WTC11 (cell line): ENCODE measurements around the gene NFIX. TPM values are rescaled to one million over a fixed set of nuclear protein-coding genes. Genes with fewer than 3 reads are reported as not detected.

Experiments used
- ATAC-seq: fragments of 200-7000 bp; cut with Tn5 transposase; 2 replicates; pipeline ENCODE4 v1.10.0; 2021; ENCODE audit warnings: mild to moderate bottlenecking, moderate library complexity
- CTCF ChIA-PET: fragments of 300-600 bp; sonication (Branson Sonifier 250); formaldehyde crosslinking; loops from one replicate; lab custom pipeline; 2021; ENCODE audit warnings: antibody characterized with exemption; lab: Charles Lee
- POLR2A ChIA-PET: fragments of 350-600 bp; sonication (Branson Sonifier 250); formaldehyde crosslinking; loops from one replicate; lab custom pipeline; 2021; ENCODE audit warnings: antibody characterized with exemption; lab: Charles Lee
- DNase-seq: peaks from one replicate; pipeline ENCODE4 v3.0.0; 2021; ENCODE audit warnings: low spot score
- H3K27ac Mint-ChIP-seq: 2 replicates; pipeline ENCODE4 v1.8.0; 2021; ENCODE audit warnings: mixed read lengths
- H3K27me3 Mint-ChIP-seq: 2 replicates; pipeline ENCODE4 v1.8.0; 2021; ENCODE audit warnings: low read depth, mild to moderate bottlenecking, moderate library complexity, mixed read lengths
- H3K36me3 Mint-ChIP-seq: 2 replicates; pipeline ENCODE4 v1.8.0; 2021; ENCODE audit warnings: mixed read lengths
- H3K4me1 Mint-ChIP-seq: 2 replicates; pipeline ENCODE4 v1.8.0; 2022; ENCODE audit warnings: mixed read lengths
- H3K4me3 Mint-ChIP-seq: 2 replicates; pipeline ENCODE4 v1.8.0; 2021; ENCODE audit warnings: mild to moderate bottlenecking, moderate library complexity, mixed read lengths
- H3K9me3 Mint-ChIP-seq: 2 replicates; pipeline ENCODE4 v1.8.0; 2021; ENCODE audit warnings: mixed read lengths
- ATF6 ChIP-seq: sonication (generic); formaldehyde crosslinking; IDR thresholded peaks from 2 replicates; pipeline ENCODE4 v1.8.1; 2023; ENCODE audit warnings: mild to moderate bottlenecking, missing genetic modification reagents
- CBFB ChIP-seq: sonication (generic); formaldehyde crosslinking; IDR thresholded peaks from 2 replicates; pipeline ENCODE4 v1.8.1; 2022; ENCODE audit warnings: mild to moderate bottlenecking, low read depth, missing genetic modification reagents
- CREM ChIP-seq: sonication (generic); formaldehyde crosslinking; IDR thresholded peaks from 2 replicates; pipeline ENCODE4 v1.8.1; 2022; ENCODE audit warnings: mild to moderate bottlenecking, missing genetic modification reagents, moderate library complexity
- EMX1 ChIP-seq: fragments of 250-450 bp; sonication (Bioruptor Pico); IDR thresholded peaks from 2 replicates; pipeline ENCODE4 v1.8.0; 2021; ENCODE audit warnings: mild to moderate bottlenecking
- ETV6 ChIP-seq: sonication (generic); formaldehyde crosslinking; IDR thresholded peaks from 2 replicates; pipeline ENCODE4 v1.8.1; 2022; ENCODE audit warnings: mild to moderate bottlenecking, missing genetic modification reagents
- FOXK1 ChIP-seq: sonication (generic); formaldehyde crosslinking; IDR thresholded peaks from 2 replicates; pipeline ENCODE4 v1.8.0; 2022; ENCODE audit warnings: mild to moderate bottlenecking, moderate library complexity, missing genetic modification reagents
- FOXP1 ChIP-seq: sonication (generic); formaldehyde crosslinking; IDR thresholded peaks from 2 replicates; pipeline ENCODE4 v1.8.0; 2022; ENCODE audit warnings: missing genetic modification reagents, mild to moderate bottlenecking, moderate library complexity, borderline replicate concordance
- MLX ChIP-seq: sonication (generic); formaldehyde crosslinking; IDR thresholded peaks from 2 replicates; pipeline ENCODE4 v1.8.1; 2023; ENCODE audit warnings: mild to moderate bottlenecking, missing genetic modification reagents, moderate library complexity
- NFE2L1 ChIP-seq: sonication (generic); formaldehyde crosslinking; IDR thresholded peaks from 2 replicates; pipeline ENCODE4 v1.8.1; 2023; ENCODE audit warnings: missing genetic modification reagents
- NR2C2 ChIP-seq: sonication (generic); formaldehyde crosslinking; IDR thresholded peaks from 2 replicates; pipeline ENCODE4 v1.8.0; 2022; ENCODE audit warnings: mild to moderate bottlenecking, missing genetic modification reagents
- OVOL2 ChIP-seq: fragments of 250-450 bp; sonication (Bioruptor Pico); IDR thresholded peaks from 2 replicates; pipeline ENCODE4 v1.9.0; 2021; ENCODE audit warnings: mild to moderate bottlenecking, borderline replicate concordance
- PRRX2 ChIP-seq: fragments of 250-450 bp; sonication (Bioruptor Pico); IDR thresholded peaks from 2 replicates; pipeline ENCODE4 v1.8.0; 2021; ENCODE audit warnings: mild to moderate bottlenecking
- SP1 ChIP-seq: sonication (generic); formaldehyde crosslinking; conservative IDR thresholded peaks from 2 replicates; pipeline ENCODE4 v1.8.1; 2022; ENCODE audit warnings: missing genetic modification reagents
- TEAD1 ChIP-seq: sonication (generic); formaldehyde crosslinking; IDR thresholded peaks from 2 replicates; pipeline ENCODE4 v1.8.0; 2022; ENCODE audit warnings: mild to moderate bottlenecking, missing genetic modification reagents
- TEAD4 ChIP-seq: sonication (generic); formaldehyde crosslinking; IDR thresholded peaks from 2 replicates; pipeline ENCODE4 v1.8.0; 2022; ENCODE audit warnings: mild to moderate bottlenecking, missing genetic modification reagents
- ZNF671 ChIP-seq: fragments of 250-450 bp; sonication (Bioruptor Pico); IDR thresholded peaks from 2 replicates; pipeline ENCODE4 v1.8.0; 2021; ENCODE audit warnings: mild to moderate bottlenecking
- total RNA-seq: library from RNA; stranded (reverse); gene quantifications from 3 replicates; pipeline ENCODE4 v1.2.3, GENCODE V29; 2021
- TF ChIP-seq, protein P1 (sequence below): sonication (generic); formaldehyde crosslinking; IDR thresholded peaks from 2 replicates; pipeline ENCODE4 v1.8.0; 2022; ENCODE audit warnings: mild to moderate bottlenecking, missing genetic modification reagents
- TF ChIP-seq, protein P2 (sequence below): sonication (generic); formaldehyde crosslinking; IDR thresholded peaks from 2 replicates; pipeline ENCODE4 v1.8.1; 2022; ENCODE audit warnings: low read depth, missing genetic modification reagents, borderline replicate concordance
- TF ChIP-seq, protein P3 (sequence below): sonication (generic); formaldehyde crosslinking; IDR thresholded peaks from 2 replicates; pipeline ENCODE4 v1.8.1; 2023; ENCODE audit warnings: mild to moderate bottlenecking, missing genetic modification reagents, borderline replicate concordance
- TF ChIP-seq, protein P4 (sequence below): sonication (generic); formaldehyde crosslinking; IDR thresholded peaks from 2 replicates; pipeline ENCODE4 v1.8.1; 2023; ENCODE audit warnings: mild to moderate bottlenecking, missing genetic modification reagents
- TF ChIP-seq, protein P5 (sequence below): sonication (generic); formaldehyde crosslinking; IDR thresholded peaks from 2 replicates; pipeline ENCODE4 v1.8.1; 2022; ENCODE audit warnings: low read depth, mild to moderate bottlenecking, moderate library complexity, missing genetic modification reagents, borderline replicate concordance

The NFIX gene
- total RNA-seq, 1 experiment from 2014 or later = 1.4 TPM

GRCh38 chr19:13110099-13110610, 114.9 kb downstream of the NFIX start (continued):
- TF ChIP-seq PRRX2 (CRISPR knock-in tag) = no peak
- TF ChIP-seq, protein P1, sequence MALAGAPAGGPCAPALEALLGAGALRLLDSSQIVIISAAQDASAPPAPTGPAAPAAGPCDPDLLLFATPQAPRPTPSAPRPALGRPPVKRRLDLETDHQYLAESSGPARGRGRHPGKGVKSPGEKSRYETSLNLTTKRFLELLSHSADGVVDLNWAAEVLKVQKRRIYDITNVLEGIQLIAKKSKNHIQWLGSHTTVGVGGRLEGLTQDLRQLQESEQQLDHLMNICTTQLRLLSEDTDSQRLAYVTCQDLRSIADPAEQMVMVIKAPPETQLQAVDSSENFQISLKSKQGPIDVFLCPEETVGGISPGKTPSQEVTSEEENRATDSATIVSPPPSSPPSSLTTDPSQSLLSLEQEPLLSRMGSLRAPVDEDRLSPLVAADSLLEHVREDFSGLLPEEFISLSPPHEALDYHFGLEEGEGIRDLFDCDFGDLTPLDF = no peak

GRCh38 chr19:13112555-13112954, 117.3 kb downstream of the NFIX start:
- H3K4me1 Mint-ChIP-seq = peaks cover 10% of the 10 kb centered on the region
- no peak for ATAC-seq
- POLR2A ChIA-PET = no interaction called here

More at GRCh38 chr19:13112555-13112954, 117.3 kb downstream of the NFIX start:
- TF ChIP-seq ATF6 (CRISPR knock-in tag) (no peak), CREM (CRISPR knock-in tag) (no peak), MLX (CRISPR knock-in tag) (no peak), CBFB (no peak), SP1 (CRISPR knock-in tag) (no peak), TEAD4 (CRISPR knock-in tag) (no peak), OVOL2 (CRISPR knock-in tag) (no peak), FOXK1 (CRISPR knock-in tag) (no peak), FOXP1 (no peak), ETV6 (CRISPR knock-in tag) (no peak), EMX1 (CRISPR knock-in tag) (no peak), TEAD1 (CRISPR knock-in tag) (no peak), ZNF671 (CRISPR knock-in tag) (no peak), NFE2L1 (CRISPR knock-in tag) (no peak), NR2C2 (no peak)
- TF ChIP-seq, protein P2, sequence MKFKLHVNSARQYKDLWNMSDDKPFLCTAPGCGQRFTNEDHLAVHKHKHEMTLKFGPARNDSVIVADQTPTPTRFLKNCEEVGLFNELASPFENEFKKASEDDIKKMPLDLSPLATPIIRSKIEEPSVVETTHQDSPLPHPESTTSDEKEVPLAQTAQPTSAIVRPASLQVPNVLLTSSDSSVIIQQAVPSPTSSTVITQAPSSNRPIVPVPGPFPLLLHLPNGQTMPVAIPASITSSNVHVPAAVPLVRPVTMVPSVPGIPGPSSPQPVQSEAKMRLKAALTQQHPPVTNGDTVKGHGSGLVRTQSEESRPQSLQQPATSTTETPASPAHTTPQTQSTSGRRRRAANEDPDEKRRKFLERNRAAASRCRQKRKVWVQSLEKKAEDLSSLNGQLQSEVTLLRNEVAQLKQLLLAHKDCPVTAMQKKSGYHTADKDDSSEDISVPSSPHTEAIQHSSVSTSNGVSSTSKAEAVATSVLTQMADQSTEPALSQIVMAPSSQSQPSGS (CRISPR knock-in tag) = no peak
- TF ChIP-seq, protein P3, sequence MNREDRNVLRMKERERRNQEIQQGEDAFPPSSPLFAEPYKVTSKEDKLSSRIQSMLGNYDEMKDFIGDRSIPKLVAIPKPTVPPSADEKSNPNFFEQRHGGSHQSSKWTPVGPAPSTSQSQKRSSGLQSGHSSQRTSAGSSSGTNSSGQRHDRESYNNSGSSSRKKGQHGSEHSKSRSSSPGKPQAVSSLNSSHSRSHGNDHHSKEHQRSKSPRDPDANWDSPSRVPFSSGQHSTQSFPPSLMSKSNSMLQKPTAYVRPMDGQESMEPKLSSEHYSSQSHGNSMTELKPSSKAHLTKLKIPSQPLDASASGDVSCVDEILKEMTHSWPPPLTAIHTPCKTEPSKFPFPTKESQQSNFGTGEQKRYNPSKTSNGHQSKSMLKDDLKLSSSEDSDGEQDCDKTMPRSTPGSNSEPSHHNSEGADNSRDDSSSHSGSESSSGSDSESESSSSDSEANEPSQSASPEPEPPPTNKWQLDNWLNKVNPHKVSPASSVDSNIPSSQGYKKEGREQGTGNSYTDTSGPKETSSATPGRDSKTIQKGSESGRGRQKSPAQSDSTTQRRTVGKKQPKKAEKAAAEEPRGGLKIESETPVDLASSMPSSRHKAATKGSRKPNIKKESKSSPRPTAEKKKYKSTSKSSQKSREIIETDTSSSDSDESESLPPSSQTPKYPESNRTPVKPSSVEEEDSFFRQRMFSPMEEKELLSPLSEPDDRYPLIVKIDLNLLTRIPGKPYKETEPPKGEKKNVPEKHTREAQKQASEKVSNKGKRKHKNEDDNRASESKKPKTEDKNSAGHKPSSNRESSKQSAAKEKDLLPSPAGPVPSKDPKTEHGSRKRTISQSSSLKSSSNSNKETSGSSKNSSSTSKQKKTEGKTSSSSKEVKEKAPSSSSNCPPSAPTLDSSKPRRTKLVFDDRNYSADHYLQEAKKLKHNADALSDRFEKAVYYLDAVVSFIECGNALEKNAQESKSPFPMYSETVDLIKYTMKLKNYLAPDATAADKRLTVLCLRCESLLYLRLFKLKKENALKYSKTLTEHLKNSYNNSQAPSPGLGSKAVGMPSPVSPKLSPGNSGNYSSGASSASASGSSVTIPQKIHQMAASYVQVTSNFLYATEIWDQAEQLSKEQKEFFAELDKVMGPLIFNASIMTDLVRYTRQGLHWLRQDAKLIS (CRISPR knock-in tag) = no peak
- TF ChIP-seq, protein P4, sequence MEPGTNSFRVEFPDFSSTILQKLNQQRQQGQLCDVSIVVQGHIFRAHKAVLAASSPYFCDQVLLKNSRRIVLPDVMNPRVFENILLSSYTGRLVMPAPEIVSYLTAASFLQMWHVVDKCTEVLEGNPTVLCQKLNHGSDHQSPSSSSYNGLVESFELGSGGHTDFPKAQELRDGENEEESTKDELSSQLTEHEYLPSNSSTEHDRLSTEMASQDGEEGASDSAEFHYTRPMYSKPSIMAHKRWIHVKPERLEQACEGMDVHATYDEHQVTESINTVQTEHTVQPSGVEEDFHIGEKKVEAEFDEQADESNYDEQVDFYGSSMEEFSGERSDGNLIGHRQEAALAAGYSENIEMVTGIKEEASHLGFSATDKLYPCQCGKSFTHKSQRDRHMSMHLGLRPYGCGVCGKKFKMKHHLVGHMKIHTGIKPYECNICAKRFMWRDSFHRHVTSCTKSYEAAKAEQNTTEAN (CRISPR knock-in tag) = no peak
- TF ChIP-seq, protein P5, sequence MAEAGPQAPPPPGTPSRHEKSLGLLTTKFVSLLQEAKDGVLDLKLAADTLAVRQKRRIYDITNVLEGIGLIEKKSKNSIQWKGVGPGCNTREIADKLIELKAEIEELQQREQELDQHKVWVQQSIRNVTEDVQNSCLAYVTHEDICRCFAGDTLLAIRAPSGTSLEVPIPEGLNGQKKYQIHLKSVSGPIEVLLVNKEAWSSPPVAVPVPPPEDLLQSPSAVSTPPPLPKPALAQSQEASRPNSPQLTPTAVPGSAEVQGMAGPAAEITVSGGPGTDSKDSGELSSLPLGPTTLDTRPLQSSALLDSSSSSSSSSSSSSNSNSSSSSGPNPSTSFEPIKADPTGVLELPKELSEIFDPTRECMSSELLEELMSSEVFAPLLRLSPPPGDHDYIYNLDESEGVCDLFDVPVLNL (CRISPR knock-in tag) = no peak
- Mint-ChIP-seq H3K9me3 (no peaks in the 10 kb centered on the region), H3K36me3 (peaks cover 13% of the 10 kb centered on the region), H3K4me3 (no peak overlapping the region), H3K27ac (no peak overlapping the region), H3K27me3 (no peaks in the 10 kb centered on the region)
- CTCF ChIA-PET = interaction anchor here (1.2 kb wide), 1 partner anchor 135 kb away, joined by 3 read pairs; no protein-coding TSS in a partner anchor
- DNase-seq = no peak
